Limb (tissue), 2 donors: ENCODE measurements around the gene ELAC2.

ENCODE experiments used
- DNase-seq, 2 donors: peaks; one replicate each; pipeline ENCODE4 v3.0.0-alpha.2; 2016; ENCODE audit errors: extremely low spot score in 2 of 2

The ELAC2 gene

GRCh38 chr17:12955521-12955920, 62.3 kb downstream of the ELAC2 start:
- no peak for DNase-seq

- no peak for DNase-seq
These were observed 64.7 kb downstream of the ELAC2 start for GRCh38 chr17:12953156-12953555.

GRCh38 chr17:12952012-12952411, 65.8 kb downstream of the ELAC2 start:
- no peak for DNase-seq

- no peak for DNase-seq
These were observed 70.8 kb downstream of the ELAC2 start for GRCh38 chr17:12947047-12947446.
